Epidermal melanocyte (primary cell): Measurements from ENCODE around the gene TTLL13.
A peak's percentile ranks its signal among the peaks of the same experiment; 100 is the strongest.

Experiments used
- DNase-seq: peaks from one replicate; pipeline ENCODE4 v3.0.0; 2011; ENCODE audit warnings: low spot score; ENCODE audit not compliant: insufficient read length

The TTLL13 gene

DNA sequence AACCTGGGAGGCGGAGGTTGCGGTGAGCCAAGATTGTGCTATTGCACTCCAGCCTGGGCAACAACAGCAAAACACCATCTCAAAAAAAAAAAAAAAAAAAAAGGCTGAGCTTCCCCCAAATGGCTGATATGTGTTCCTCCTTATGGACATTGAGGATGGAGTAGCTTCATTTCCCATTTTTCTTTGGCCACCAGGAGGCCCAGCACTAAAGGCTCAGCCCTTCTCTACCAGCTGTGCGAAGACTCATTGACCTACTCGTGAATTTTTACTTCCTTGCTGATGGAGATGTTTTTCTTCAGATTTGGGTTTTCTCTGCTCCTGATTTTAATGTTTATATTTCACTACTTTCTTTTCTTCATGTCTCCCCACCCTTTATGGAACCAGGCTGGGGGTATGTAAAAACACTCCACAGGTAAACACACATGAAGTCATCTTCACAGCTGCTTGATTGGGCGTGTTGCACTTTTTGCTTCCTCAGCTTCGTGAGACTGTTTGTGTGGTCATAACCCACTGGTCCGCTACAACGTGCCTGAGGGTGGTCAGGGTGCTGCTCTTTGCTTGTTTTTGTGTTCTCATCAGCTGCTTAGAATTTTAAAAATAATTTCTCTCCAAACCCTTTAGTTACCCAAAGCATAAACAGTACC, 34.7 kb upstream of the TTLL13 start:
- no peak for DNase-seq

DNA sequence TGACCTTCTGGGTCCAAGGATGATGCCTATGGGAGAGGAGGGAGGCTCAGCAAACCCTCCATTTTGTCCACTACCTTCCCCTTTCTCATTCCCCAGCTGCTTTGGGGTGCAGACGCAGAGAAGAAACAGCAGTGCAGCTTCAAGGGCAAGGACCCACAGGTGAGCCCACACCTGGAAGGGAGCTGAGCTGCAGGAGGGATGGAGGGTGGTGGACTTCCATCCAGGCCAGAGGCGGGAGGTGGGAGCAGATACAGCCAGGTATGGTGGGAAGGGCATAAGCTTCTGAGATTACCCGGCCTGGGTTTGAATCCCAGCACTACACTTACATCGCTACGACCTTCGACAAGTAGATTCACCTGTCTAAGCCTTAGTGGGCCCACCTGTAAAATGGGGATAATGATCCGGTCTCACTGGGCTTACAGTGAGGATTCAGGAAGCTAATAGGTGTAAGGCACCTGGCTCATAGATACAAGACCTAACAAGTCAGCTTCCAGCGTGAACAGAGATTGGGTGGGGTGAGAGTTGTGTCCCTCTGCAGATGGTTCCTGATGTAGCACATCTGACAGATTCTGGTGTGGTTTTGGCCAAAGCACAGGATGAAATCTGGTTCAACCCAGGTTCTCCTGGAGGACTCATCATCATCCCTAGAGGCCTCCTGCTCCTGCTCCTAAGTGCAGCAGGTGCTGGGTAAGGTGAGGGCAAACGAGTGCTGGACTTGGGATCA, 31.5 kb upstream of the TTLL13 start:
- DNase-seq = no peak

DNA sequence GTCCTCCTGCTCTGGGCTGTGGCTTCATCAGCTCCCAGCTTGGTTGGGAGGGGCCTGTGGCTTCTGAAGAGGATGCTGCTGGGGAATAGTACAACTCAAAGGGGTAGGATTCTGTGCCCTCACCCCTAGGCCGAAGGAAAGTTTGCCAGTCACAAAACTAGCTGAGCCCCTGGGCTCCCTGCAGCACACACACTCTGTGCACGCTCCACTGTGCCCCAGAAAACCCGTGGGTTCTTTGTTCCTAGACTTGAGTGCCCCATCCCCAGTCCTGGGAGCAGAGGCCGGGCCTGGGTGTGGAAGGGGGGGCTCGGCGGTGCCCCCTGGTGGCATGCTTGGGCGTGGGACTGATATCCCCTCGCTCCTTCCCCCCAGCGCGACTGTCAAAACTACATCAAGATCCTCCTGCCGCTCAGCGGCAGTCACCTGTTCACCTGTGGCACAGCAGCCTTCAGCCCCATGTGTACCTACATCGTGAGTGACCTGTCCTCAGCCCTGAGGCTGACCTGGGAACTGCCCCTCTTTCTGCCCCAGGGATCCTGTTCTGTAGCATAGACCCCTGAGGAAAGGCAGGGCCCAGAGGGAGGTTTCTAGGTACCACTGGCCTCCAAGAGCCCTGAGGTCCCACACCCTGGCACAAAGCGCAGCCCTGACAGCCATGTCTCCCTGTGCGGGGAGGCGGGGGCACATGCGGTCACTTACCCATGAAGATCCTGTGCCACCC, 29.8 kb upstream of the TTLL13 start:
- peak; percentile 50 for DNase-seq

DNA sequence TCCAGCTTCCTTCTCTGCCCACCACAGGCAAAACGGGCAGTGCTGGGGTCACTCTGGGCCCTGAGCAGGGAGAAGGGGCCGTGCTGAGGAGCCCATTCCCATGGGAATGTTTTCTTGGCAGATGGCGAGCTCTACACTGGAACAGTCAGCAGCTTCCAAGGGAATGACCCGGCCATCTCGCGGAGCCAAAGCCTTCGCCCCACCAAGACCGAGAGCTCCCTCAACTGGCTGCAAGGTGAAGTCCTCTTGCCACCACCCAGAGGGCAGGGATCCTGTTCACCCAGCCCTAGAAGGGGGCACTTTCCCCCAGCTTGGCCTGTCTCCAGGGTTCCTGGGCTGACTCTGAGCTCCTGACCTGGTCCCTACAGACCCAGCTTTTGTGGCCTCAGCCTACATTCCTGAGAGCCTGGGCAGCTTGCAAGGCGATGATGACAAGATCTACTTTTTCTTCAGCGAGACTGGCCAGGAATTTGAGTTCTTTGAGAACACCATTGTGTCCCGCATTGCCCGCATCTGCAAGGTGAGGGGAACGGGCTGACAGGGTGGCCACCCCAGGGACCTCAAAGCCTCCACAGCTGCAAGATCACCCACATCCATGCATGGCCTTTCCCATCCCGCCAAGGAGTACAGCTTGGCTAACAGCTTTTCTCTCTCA, 28.0 kb upstream of the TTLL13 start:
- peak; percentile 81 for DNase-seq

DNA sequence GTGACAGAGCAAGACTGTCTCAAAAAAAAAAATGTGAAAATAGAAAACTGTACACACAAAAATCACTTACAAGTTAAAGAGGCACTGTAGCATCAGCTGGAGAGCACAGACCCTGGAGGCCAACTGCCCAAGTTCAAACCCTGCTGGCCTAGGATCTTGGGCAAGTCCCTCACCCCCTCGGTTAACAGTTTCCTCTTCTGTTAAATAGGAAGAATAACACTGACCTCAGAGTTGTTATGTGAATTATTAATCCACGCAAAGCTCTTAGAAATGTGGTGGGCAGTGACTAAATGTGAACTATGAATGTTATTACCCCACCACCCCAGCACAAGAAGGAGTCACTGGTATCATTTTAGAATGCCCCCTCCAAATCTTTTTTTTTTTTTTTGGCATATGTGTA, 26.8 kb upstream of the TTLL13 start:
- DNase-seq = no peak

DNA sequence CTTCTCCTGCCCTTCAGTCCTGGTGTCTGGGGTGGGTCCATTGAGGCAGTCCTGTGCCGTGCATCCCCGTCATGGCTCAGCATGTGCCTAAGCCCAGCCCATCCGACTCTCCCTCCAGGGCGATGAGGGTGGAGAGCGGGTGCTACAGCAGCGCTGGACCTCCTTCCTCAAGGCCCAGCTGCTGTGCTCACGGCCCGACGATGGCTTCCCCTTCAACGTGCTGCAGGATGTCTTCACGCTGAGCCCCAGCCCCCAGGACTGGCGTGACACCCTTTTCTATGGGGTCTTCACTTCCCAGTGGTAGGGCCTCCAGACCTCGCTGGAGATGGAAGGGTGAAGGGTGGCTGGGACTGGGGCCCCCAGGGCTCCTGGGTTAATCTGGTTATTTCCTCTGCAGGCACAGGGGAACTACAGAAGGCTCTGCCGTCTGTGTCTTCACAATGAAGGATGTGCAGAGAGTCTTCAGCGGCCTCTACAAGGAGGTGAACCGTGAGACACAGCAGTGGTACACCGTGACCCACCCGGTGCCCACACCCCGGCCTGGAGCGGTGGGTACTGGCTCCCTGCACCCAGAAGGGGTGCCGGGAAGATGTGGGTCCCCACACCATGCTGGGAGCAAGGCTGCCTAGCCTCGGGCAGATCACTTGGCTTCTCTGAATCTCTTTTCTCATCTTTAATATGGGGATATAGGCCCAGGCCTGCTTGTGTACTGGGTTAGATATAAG, 25.8 kb upstream of the TTLL13 start:
- DNase-seq = no peak

DNA sequence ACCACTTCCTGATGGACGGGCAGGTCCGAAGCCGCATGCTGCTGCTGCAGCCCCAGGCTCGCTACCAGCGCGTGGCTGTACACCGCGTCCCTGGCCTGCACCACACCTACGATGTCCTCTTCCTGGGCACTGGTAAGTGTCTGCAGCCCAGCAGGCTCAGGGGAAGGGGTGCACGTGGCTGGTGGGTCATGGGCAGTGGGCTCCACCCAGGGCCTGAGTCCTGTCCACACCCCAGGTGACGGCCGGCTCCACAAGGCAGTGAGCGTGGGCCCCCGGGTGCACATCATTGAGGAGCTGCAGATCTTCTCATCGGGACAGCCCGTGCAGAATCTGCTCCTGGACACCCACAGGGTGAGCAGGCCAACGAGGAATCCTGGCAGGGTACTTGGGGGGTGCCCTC, 24.3 kb upstream of the TTLL13 start:
- no peak for DNase-seq

DNA sequence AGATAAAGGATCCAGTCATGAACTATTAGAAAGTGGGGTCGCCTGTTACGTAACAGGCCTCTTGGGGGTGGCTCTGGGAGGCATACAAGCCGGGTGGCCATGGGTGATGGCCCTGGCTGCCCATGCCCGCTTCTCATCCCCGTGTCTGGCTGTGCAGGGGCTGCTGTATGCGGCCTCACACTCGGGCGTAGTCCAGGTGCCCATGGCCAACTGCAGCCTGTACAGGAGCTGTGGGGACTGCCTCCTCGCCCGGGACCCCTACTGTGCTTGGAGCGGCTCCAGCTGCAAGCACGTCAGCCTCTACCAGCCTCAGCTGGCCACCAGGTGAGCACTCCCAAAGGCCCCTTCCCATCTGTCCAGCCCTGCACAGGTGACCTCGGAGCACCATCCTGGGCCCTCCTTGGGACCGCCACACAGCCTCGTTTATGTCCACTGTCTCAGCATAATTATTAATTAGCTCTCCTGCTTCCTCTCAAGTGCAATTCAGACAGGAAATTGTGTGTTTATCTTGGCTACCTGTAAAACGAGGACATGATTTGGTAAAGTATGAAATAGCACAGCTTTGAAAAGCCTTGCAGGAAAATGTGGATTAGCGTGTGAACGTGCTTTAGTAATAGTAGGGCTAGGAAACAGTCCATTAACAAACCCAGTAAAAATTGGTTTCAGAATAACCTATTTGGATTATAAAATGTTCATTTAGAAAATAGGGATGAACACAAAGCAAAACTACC, 23.7 kb upstream of the TTLL13 start:
- DNase-seq = no peak

DNA sequence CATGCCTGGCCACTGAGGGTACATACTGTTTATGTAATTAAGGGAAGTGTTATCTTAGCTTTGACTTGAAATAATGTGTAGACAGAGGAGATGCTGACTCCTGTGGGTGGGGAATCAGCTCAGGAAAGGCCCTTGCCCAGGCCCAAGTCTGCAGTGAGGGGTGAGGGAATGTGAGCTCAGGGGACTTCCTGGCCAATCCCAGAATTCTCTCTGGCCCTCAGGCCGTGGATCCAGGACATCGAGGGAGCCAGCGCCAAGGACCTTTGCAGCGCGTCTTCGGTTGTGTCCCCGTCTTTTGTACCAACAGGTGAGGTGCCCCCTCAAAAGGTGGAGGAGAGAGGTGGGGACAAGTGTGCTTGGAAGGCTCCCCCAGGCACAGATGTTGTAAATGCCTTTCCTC, 22.0 kb upstream of the TTLL13 start:
- DNase-seq = no peak

DNA sequence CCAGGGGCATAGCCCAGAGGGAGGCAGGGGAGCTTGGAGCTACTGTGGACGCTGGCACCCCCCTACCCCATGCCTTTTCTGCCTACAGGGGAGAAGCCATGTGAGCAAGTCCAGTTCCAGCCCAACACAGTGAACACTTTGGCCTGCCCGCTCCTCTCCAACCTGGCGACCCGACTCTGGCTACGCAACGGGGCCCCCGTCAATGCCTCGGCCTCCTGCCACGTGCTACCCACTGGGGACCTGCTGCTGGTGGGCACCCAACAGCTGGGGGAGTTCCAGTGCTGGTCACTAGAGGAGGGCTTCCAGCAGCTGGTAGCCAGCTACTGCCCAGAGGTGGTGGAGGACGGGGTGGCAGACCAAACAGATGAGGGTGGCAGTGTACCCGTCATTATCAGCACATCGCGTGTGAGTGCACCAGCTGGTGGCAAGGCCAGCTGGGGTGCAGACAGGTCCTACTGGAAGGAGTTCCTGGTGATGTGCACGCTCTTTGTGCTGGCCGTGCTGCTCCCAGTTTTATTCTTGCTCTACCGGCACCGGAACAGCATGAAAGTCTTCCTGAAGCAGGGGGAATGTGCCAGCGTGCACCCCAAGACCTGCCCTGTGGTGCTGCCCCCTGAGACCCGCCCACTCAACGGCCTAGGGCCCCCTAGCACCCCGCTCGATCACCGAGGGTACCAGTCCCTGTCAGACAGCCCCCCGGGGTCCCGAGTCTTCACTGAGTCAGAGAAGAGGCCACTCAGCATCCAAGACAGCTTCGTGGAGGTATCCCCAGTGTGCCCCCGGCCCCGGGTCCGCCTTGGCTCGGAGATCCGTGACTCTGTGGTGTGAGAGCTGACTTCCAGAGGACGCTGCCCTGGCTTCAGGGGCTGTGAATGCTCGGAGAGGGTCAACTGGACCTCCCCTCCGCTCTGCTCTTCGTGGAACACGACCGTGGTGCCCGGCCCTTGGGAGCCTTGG, 21.3 kb upstream of the TTLL13 start:
- no peak for DNase-seq

DNA sequence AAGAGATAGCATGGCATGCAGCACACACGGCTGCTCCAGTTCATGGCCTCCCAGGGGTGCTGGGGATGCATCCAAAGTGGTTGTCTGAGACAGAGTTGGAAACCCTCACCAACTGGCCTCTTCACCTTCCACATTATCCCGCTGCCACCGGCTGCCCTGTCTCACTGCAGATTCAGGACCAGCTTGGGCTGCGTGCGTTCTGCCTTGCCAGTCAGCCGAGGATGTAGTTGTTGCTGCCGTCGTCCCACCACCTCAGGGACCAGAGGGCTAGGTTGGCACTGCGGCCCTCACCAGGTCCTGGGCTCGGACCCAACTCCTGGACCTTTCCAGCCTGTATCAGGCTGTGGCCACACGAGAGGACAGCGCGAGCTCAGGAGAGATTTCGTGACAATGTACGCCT, 20.4 kb upstream of the TTLL13 start:
- DNase-seq = no peak

DNA sequence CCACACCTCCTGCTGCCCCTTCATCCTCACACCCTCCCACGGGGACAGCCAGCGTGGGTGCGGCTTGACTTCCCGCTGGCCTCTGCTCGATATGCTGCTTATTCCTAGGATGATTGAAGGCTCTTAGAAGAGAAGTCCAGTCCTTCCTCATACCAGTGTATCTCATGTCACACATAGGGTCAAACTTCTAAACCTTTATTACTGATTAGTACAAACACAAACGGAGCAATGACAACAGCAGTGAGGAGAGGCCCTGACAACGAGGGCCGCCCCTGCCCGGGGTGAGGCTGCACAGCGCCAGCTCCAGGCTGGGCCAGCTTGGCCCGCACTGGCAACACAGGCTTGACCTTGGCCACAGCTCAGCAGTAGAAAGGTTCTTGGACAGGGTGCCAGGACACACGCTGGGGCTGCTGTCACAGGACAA, 19.3 kb upstream of the TTLL13 start:
- DNase-seq = no peak

DNA sequence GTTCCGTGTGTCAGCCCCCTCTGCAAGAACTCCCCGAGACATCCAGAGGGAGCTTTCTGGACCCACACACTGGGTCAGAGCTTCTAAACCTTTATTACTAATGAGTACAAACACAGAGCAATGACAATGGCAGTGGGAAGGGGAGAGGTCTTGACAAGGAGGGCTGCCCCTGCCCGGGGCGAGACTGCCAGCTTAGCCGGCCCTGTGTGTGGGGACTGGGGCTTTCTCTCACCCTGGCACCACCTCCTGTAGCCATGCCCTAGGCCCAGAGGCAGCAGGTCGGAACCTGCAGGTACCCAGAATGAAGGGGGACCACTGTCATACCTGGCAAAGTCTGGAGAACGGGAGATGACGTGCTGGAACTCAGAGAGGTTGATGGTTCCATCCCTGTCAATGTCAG, 18.7 kb upstream of the TTLL13 start:
- DNase-seq = no peak

DNA sequence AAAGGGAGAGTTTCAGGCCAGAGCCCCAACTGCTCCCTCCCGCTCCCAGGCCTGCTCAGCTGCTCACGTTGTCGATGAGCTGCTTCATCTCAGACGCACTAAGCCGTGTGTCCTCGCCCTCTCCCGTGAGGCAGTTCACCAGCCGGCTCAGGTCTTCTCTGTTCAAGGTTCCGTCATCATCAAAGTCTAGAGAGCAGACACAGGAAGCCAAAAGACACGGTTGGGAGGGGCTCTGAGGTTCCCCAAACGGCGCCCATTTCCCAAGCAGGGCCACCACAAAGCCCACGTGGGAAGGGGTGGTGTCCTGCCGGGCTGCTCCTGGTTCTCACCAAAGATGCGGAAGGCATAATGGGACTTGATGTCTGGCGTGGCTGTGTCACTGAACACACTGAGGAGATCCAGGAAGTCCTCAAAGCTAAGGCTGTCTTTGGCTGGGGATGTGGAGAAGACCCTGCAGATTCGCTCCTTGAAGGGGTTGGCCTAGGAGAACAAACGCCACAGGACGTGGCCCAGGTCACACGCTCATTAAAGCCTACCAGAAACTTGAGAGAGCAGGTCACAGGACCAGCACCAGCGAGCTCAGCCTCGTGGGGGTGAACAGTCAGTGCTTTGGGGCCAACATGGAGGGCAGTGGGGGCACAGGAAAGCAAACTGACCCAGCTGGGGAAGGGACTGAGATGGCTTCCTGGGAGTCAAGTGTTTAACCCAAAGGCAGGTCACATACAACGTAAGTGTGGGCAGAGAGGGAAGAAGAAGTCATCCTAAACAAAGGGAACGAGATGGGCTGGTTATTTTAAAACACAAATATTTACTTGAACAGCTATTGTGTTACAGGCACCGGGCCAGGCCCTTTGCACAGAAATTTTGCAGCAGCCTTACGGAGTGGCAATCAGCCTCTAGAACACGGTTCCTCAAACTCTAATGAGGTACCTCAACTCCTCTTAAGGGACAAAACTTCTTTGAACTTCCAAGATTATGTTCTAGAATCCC, 18.0 kb upstream of the TTLL13 start:
- DNase-seq = no peak

DNA sequence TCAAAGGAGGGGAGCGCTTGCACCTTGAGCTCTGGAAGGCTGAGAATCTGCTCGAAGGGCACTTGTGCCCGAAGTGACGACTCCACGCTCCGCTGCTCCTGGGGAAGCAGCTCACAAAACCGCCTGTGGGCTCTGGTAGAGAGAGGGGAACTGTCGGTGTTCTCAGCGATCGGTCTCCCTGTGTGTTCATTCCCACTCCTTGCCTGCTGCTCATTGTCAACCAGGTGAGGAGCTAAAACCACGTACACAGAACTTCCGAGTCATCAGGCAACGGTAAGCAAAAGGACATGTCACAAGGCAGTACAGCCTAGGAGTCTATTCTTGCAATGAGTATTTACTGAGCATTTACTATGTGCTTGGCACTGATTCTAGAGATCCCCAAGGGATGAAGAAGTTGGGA, 17.2 kb upstream of the TTLL13 start:
- DNase-seq = no peak

DNA sequence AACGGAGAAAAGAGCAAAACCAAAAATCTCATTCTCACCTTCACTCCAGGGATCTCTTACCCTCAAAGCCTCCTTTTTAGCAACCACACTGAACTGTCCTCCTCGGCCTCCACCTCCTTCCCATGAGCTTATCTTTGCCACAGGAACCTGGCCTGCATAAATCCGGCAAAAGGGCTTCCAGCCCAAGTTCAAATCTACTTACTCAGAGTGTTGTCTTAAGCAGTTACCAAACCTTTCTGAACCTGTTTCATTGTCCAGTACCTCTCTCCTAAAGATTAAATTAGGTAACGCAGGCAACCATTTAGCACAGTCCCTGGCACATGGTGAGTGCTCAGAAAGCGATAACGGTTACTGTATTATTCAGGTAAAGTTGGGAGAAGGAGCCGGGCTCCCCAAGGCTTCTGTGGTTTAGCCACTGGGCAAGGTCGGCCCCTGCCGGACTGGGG, 16.4 kb upstream of the TTLL13 start:
- DNase-seq = no peak

DNA sequence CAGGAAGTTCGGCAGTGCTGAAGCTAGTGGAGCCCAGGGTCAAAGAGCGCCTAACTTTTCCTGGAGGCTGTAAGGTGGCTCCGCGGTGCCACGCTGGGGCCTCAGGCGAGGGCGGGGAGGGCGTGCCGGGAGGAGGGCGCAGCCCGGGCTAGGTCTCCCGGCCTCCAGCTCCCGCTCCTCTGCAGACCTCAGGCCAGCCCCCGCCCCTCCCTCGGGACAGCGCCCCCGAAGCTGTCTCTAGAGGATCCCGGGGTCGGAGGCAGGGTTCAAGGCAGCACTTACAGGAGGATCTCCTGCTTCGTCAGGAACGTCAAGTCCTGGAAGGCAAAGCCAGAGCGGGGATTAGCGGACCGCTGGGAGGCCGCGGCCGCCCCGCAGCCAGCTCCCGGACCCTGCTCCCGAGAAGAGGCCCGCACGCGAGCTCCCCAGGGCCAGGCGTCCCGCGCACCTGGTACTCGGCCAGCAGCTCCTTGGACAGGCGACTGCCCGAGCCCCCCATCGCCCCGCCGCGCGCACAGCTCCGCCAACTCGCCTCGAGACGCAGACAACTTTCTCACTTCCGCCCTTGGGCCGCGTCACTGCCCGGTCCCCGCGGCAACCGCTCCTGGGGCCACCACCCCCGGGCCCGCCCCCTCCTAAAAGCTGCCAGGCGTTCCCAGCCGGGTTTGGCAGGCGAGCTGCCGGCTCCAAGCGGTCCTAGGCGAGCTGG, 15.8 kb upstream of the TTLL13 start, which contains the start of gene CIB1:
CIB1 (minus strand) TSS at position 555 of the 709 bp plus-strand sequence; CDS start at position 499, 56 bp downstream.
- peak; percentile 93 for DNase-seq
